Measurements from ENCODE around the gene LTB4R. TPM values are rescaled to one million over a fixed set of nuclear protein-coding genes. Genes with fewer than 3 reads are reported as not detected.

LTB4R gene
- polyA plus RNA-seq, 1 donor from 2014 or later: 4.3 TPM

GRCh38 chr14:24343795-24344660 lies 32.7 kb downstream of the LTB4R start:
- no peaks in the 10 kb centered on the region for H4K20me1 ChIP-seq (ENCODE audit: insufficient read depth)
- H2AFZ ChIP-seq (ENCODE audit: low read depth, low read length): no peak overlapping the region
- H3K4me3 ChIP-seq (ENCODE audit: low read length): no peak overlapping the region
- H3K9me3 ChIP-seq (ENCODE audit: low read length): no peaks in the 10 kb centered on the region
- H3K27me3 ChIP-seq (ENCODE audit: insufficient read depth, low read depth, low read length): peaks cover 27% of the 10 kb centered on the region
- no peak for TF ChIP-seq SMC3 (conservative IDR thresholded peaks at IDR 0.05; ENCODE audit: poor library complexity)
- no peak for TF ChIP-seq POLR2AphosphoS5 (IDR thresholded peaks at IDR 0.05)
- no peak for TF ChIP-seq CTCF (IDR thresholded peaks at IDR 0.05; ENCODE audit: poor library complexity, severe bottlenecking)
- TF ChIP-seq RAD21 (conservative IDR thresholded peaks at IDR 0.05): no peak
- no peak for TF ChIP-seq TAF1 (IDR thresholded peaks at IDR 0.05; ENCODE audit: low read depth)
- TF ChIP-seq REST (IDR thresholded peaks at IDR 0.05; ENCODE audit: borderline replicate concordance): no peak
- no peak for TF ChIP-seq EZH2 (IDR thresholded peaks at IDR 0.05; ENCODE audit: borderline replicate concordance, insufficient read depth, low read length, poor library complexity, severe bottlenecking)
- no peak for TF ChIP-seq MXI1 (conservative IDR thresholded peaks at IDR 0.05; ENCODE audit: poor library complexity, severe bottlenecking)
- no peak for TF ChIP-seq EP300 (conservative IDR thresholded peaks at IDR 0.05; ENCODE audit: poor library complexity, severe bottlenecking)
- H3K79me2 ChIP-seq (replicated peaks; ENCODE audit: insufficient read depth, low read length): no peaks in the 10 kb centered on the region
- H3K9ac ChIP-seq (ENCODE audit: low read length): no peak overlapping the region
- H3K4me2 ChIP-seq (ENCODE audit: low read length): no peak overlapping the region
- H3K36me3 ChIP-seq (ENCODE audit: insufficient read depth, low read length): no peaks in the 10 kb centered on the region
- no peaks in the 10 kb centered on the region for H3F3A ChIP-seq (ENCODE audit: insufficient read depth, low read length, poor library complexity, severe bottlenecking)
- H3K27ac ChIP-seq (ENCODE audit: low read length): no peak overlapping the region
- no peaks in the 10 kb centered on the region for H3K9me2 ChIP-seq (ENCODE audit: insufficient read depth, low read length)

GRCh38 chr14:24347134-24347533 lies 35.8 kb downstream of the LTB4R start:
- H3K27me3 ChIP-seq (ENCODE audit: insufficient read depth, low read depth, low read length): no peaks in the 10 kb centered on the region

More at GRCh38 chr14:24347134-24347533, 35.8 kb downstream of the LTB4R start:
- no peak overlapping the region for H3K4me2 ChIP-seq (ENCODE audit: low read length)
- no peaks in the 10 kb centered on the region for H3F3A ChIP-seq (ENCODE audit: insufficient read depth, low read length, poor library complexity, severe bottlenecking)
- H3K9ac ChIP-seq (ENCODE audit: low read length): no peak overlapping the region
- H4K20me1 ChIP-seq (ENCODE audit: insufficient read depth): no peaks in the 10 kb centered on the region
- H3K4me3 ChIP-seq (ENCODE audit: low read length): no peak overlapping the region
- no peaks in the 10 kb centered on the region for H3K36me3 ChIP-seq (ENCODE audit: insufficient read depth, low read length)
- no peaks in the 10 kb centered on the region for H3K9me3 ChIP-seq (ENCODE audit: low read length)
- TF ChIP-seq CTCF (IDR thresholded peaks at IDR 0.05; ENCODE audit: poor library complexity, severe bottlenecking) (no peak), REST (IDR thresholded peaks at IDR 0.05; ENCODE audit: borderline replicate concordance) (no peak), SMC3 (conservative IDR thresholded peaks at IDR 0.05; ENCODE audit: poor library complexity) (no peak), TAF1 (IDR thresholded peaks at IDR 0.05; ENCODE audit: low read depth) (no peak), MXI1 (conservative IDR thresholded peaks at IDR 0.05; ENCODE audit: poor library complexity, severe bottlenecking) (no peak), EP300 (conservative IDR thresholded peaks at IDR 0.05; ENCODE audit: poor library complexity, severe bottlenecking) (no peak)
- no peaks in the 10 kb centered on the region for H3K79me2 ChIP-seq (replicated peaks; ENCODE audit: insufficient read depth, low read length)
- H3K27ac ChIP-seq (ENCODE audit: low read length): no peak overlapping the region
- no peak overlapping the region for H2AFZ ChIP-seq (ENCODE audit: low read depth, low read length)
- no peaks in the 10 kb centered on the region for H3K9me2 ChIP-seq (ENCODE audit: insufficient read depth, low read length)
